Hepatocyte (in vitro differentiated cells): ENCODE data around the gene NSMF. TPM values are rescaled to one million over a fixed set of nuclear protein-coding genes. Genes with fewer than 3 reads are reported as not detected.

Source experiments
- DNase-seq: peaks from one replicate; pipeline ENCODE4 v3.0.0-alpha.2; 2016; ENCODE audit warnings: low spot score
- H2AFZ ChIP-seq: fragments of 200-600 bp; sonication (generic); 2 replicates; pipeline ENCODE4 v1.6.0; 2016; ENCODE audit warnings: antibody characterized with exemption, mild to moderate bottlenecking
- H3K27ac ChIP-seq: fragments of 200-600 bp; sonication (generic); 2 replicates; pipeline ENCODE4 v1.5.1; 2016; ENCODE audit warnings: mild to moderate bottlenecking
- H3K27me3 ChIP-seq: fragments of 200-600 bp; sonication (generic); 2 replicates; pipeline ENCODE4 v1.6.1; 2016
- H3K36me3 ChIP-seq: fragments of 200-600 bp; sonication (generic); replicated peaks from 2 replicates; pipeline ENCODE4 v1.5.1; 2016; ENCODE audit warnings: low read depth; ENCODE audit not compliant: insufficient read depth
- H3K4me1 ChIP-seq: fragments of 200-600 bp; sonication (generic); 2 replicates; pipeline ENCODE4 v1.5.1; 2016; ENCODE audit warnings: mild to moderate bottlenecking, moderate library complexity; ENCODE audit not compliant: insufficient read depth
- H3K4me2 ChIP-seq: fragments of 200-600 bp; sonication (generic); 2 replicates; pipeline ENCODE4 v1.6.0; 2016
- H3K4me3 ChIP-seq: fragments of 200-600 bp; sonication (generic); 2 replicates; pipeline ENCODE4 v1.5.1; 2016; ENCODE audit warnings: mild to moderate bottlenecking
- H3K79me2 ChIP-seq: fragments of 200-600 bp; sonication (generic); 2 replicates; pipeline ENCODE4 v1.6.0; 2017; ENCODE audit warnings: mild to moderate bottlenecking
- H3K9me2 ChIP-seq: fragments of 200-600 bp; sonication (generic); replicated peaks from 2 replicates; pipeline ENCODE4 v1.6.0; 2017; ENCODE audit warnings: mild to moderate bottlenecking; ENCODE audit not compliant: insufficient read depth
- H3K9me3 ChIP-seq: fragments of 200-600 bp; sonication (generic); 2 replicates; pipeline ENCODE4 v1.5.1; 2016; ENCODE audit warnings: low read depth, mild to moderate bottlenecking
- H4K20me1 ChIP-seq: fragments of 200-600 bp; sonication (generic); 2 replicates; pipeline ENCODE4 v1.6.0; 2016; ENCODE audit warnings: mild to moderate bottlenecking; ENCODE audit not compliant: insufficient read depth, poor library complexity, severe bottlenecking
- CTCF ChIP-seq: fragments of 200-600 bp; sonication (generic); IDR thresholded peaks from 2 replicates; pipeline ENCODE4 v1.5.1; 2016; ENCODE audit warnings: antibody characterized with exemption, mild to moderate bottlenecking; ENCODE audit not compliant: poor library complexity
- EZH2 ChIP-seq: fragments of 200-600 bp; sonication (generic); IDR thresholded peaks from 2 replicates; pipeline ENCODE4 v1.6.1; 2016; ENCODE audit warnings: antibody characterized with exemption, mild to moderate bottlenecking, borderline replicate concordance
- EZH2phosphoT487 ChIP-seq: fragments of 200-600 bp; sonication (generic); IDR thresholded peaks from one replicate; pipeline ENCODE4 v1.6.1; 2018; ENCODE audit warnings: antibody characterized with exemption, mild to moderate bottlenecking, low read depth, moderate library complexity; ENCODE audit not compliant: unreplicated experiment, severe bottlenecking
- WGBS: methylation state at CpG from one replicate; pipeline ENCODE4 v1.1.6; 2016; ENCODE audit warnings: low lambda C conversion rate; ENCODE audit errors: missing lambda C conversion rate; 5-methylcytosine and 5-hydroxymethylcytosine counted together
- polyA plus RNA-seq: library from polyadenylated mRNA; unstranded; fragments of >200 nt; fragmentation: Nextera tagmentation; extraction: Ambion mirVana; gene quantifications from 2 replicates; pipeline ENCODE4 v1.2.1, GENCODE V29; 2016
- total RNA-seq: library from RNA; depleted of rRNA; stranded (reverse); fragments of >200 nt; gene quantifications from 2 replicates; pipeline ENCODE4 v1.2.3, GENCODE V29; 2014

The NSMF gene
- total and polyA plus RNA-seq, 2 experiments from 2014 or later, result 39.5 to 51.6 TPM

DNA sequence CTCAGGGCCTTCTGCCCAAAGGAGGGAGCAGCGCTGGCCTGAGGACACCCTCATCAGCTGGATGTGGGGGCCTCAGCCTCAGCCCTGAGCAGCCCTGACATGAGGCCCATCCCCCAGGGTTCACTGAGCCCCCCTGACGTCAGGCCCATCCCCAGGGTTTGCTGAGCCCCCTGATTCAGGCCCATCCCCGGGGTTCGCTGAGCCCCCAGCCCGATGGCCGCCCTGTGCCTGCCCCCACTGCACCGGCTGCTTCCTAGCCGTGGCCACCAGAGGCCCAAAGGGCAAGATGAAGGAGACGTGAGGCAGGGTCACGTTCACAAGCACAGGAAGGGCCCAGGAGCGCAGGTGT lies 19.5 kb upstream of the NSMF start:
- Histone ChIP-seq H3K27me3 (no peaks in the 10 kb centered on the region), H3K4me1 (no peaks in the 10 kb centered on the region), H2AFZ (no peak overlapping the region), H3K9me2 (no peaks in the 10 kb centered on the region), H4K20me1 (no peaks in the 10 kb centered on the region), H3K4me2 (no peak overlapping the region), H3K9me3 (peaks cover 5% of the 10 kb centered on the region), H3K79me2 (no peaks in the 10 kb centered on the region), H3K4me3 (no peak overlapping the region), H3K27ac (no peak overlapping the region), H3K36me3 (no peaks in the 10 kb centered on the region)
- no peak for DNase-seq
- no peak for TF ChIP-seq CTCF
- TF ChIP-seq EZH2phosphoT487, result no peak
- no peak for TF ChIP-seq EZH2
- 80% methylated on average over 10 of the region's 11 CpGs for WGBS

DNA sequence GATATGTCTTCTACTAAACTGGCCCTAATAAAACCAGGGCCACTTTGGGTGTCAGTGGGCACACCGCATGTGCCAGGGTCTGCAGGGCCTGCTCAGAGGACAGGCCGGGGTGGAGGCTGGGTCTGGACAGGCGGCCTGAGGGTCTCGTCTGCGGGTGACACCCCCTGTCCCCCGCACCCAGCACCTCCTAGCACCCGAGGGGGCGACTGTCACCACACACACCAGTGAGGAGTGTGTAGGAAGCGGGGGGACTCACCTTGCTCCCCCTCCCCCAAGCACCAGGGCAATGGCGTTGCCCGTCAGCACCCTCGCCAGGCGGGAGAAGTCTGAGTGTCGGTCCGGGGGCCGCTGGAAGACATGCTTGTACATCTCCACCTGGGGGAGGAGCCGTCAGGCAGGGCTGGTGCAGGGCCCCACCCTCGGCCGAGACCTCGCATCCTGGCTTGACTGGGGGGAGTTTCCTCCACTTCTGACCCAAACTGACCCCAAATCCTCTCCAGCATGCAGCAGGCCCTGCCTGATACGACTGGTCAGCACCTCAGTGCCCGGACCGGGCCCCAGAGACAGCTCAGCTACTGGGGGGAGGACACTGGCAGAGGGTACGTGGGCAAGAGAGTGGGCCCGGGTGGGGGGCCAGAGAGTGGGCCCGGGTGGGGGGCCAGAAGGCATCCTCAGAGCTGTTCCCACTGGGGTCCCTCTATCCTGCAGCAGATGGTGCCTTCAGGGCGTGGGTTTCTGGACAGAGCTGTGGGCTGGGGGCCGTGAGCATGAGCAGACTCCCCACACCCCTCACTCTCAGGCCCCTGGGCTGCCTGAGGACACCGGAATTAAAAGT lies 18.9 kb upstream of the NSMF start:
- Histone ChIP-seq H3K27me3 (no peaks in the 10 kb centered on the region), H3K79me2 (no peaks in the 10 kb centered on the region), H4K20me1 (no peaks in the 10 kb centered on the region), H3K27ac (no peak overlapping the region), H3K36me3 (no peaks in the 10 kb centered on the region), H3K4me1 (no peaks in the 10 kb centered on the region), H3K4me2 (no peak overlapping the region), H2AFZ (no peak overlapping the region), H3K9me3 (peaks cover 5% of the 10 kb centered on the region), H3K9me2 (no peaks in the 10 kb centered on the region), H3K4me3 (no peak overlapping the region)
- no peak for DNase-seq
- TF ChIP-seq EZH2 (no peak), EZH2phosphoT487 (no peak), CTCF (no peak)
- WGBS, result 93% methylated on average over 18 of the region's 29 CpGs

- WGBS, result 97% methylated on average over 9 of the region's 11 CpGs
Measured at GRCh38 chr9:137476856-137477255, 17.7 kb upstream of the NSMF start.

More at GRCh38 chr9:137476856-137477255, 17.7 kb upstream of the NSMF start:
- no peaks in the 10 kb centered on the region for H3K36me3 ChIP-seq
- H3K9me2 ChIP-seq, result no peaks in the 10 kb centered on the region
- H3K79me2 ChIP-seq, result no peaks in the 10 kb centered on the region
- no peaks in the 10 kb centered on the region for H4K20me1 ChIP-seq
- TF ChIP-seq EZH2 (no peak), EZH2phosphoT487 (no peak), CTCF (no peak)
- no peak overlapping the region for H2AFZ ChIP-seq
- H3K27me3 ChIP-seq, result no peaks in the 10 kb centered on the region
- H3K4me1 ChIP-seq, result no peaks in the 10 kb centered on the region
- H3K4me3 ChIP-seq, result no peak overlapping the region
- no peak overlapping the region for H3K4me2 ChIP-seq
- H3K27ac ChIP-seq, result no peak overlapping the region
- DNase-seq, result no peak
- H3K9me3 ChIP-seq, result peaks cover 5% of the 10 kb centered on the region
